ENCODE measurements around the gene ELMO1. TPM values are rescaled to one million over a fixed set of nuclear protein-coding genes. Genes with fewer than 3 reads are reported as not detected.
A peak's percentile ranks its signal among the peaks of the same experiment; 100 is the strongest.

Gene ELMO1
- total and polyA plus RNA-seq, 10 of the 15 experiments (the other 5 are each of a cell fraction or from before 2014, with no cell fraction given), result 22.6 to 85.9 (median 56.6) TPM

DNA sequence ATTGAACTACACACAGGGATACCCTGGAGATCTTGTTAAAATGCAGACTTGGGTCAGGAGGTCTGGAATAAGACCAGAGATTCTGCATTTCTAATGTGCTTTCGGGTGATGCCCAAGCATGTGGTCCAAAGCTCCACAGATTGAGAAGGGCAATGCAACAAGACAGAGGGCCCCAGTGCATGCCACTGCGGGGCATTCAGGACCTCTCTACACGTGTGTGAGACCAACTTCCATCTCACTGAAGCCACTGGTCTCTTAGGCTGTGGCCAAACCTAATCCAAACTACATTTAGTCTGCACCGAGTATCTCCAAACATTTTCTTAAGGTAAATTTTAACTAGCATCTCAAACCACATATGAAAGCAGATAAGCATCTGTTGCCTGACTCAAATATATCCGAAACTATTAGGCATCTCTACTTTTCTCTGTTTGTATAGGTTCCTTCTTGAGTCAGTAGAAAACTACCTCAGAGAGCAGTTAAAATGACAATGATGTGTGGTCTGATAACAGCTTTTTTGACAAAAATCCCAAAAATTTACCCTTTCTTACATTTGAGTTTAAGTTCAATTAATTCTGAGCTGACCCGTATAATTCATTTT is 107.5 kb downstream of the ELMO1 start (continued):
- no peak for TF ChIP-seq NR2C2 (IDR thresholded peaks at IDR 0.05; ENCODE audit: borderline replicate concordance, control insufficient read depth, insufficient read length, low read depth)
- peak; percentile 83 for TF ChIP-seq DPF2 (IDR thresholded peaks at IDR 0.05)
- TF ChIP-seq BHLHE40 (IDR thresholded peaks at IDR 0.05; ENCODE audit: borderline replicate concordance in 1 of 2, low read depth in 2 of 2, low read length in 1 of 2), result 0 out of 4 replicates have a peak, but pooled peaks have one; percentile 10 to 43
- TF ChIP-seq, protein P1, sequence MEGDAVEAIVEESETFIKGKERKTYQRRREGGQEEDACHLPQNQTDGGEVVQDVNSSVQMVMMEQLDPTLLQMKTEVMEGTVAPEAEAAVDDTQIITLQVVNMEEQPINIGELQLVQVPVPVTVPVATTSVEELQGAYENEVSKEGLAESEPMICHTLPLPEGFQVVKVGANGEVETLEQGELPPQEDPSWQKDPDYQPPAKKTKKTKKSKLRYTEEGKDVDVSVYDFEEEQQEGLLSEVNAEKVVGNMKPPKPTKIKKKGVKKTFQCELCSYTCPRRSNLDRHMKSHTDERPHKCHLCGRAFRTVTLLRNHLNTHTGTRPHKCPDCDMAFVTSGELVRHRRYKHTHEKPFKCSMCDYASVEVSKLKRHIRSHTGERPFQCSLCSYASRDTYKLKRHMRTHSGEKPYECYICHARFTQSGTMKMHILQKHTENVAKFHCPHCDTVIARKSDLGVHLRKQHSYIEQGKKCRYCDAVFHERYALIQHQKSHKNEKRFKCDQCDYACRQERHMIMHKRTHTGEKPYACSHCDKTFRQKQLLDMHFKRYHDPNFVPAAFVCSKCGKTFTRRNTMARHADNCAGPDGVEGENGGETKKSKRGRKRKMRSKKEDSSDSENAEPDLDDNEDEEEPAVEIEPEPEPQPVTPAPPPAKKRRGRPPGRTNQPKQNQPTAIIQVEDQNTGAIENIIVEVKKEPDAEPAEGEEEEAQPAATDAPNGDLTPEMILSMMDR (IDR thresholded peaks at IDR 0.05 in 2 of 3, conservative IDR thresholded peaks at IDR 0.05 in 1 of 3; ENCODE audit: control insufficient read depth in 2 of 3, extremely low read depth in 1 of 3, insufficient read depth in 1 of 3, low read depth in 3 of 3, low read length in 3 of 3), result no peak
- peak; percentile 63 to 85; a peak in 3 of 4 replicates for TF ChIP-seq EP300 (IDR thresholded peaks at IDR 0.05; ENCODE audit: borderline replicate concordance in 1 of 2, control insufficient read depth in 1 of 2, low read depth in 2 of 2, low read length in 2 of 2)
- 0 out of 2 replicates have a peak, but pooled peaks have one; percentile 8 for TF ChIP-seq CREB1 (IDR thresholded peaks at IDR 0.05; ENCODE audit: low read depth)
- TF ChIP-seq HCFC1 (IDR thresholded peaks at IDR 0.05; ENCODE audit: low read length), result no peak
- TF ChIP-seq, protein P2, sequence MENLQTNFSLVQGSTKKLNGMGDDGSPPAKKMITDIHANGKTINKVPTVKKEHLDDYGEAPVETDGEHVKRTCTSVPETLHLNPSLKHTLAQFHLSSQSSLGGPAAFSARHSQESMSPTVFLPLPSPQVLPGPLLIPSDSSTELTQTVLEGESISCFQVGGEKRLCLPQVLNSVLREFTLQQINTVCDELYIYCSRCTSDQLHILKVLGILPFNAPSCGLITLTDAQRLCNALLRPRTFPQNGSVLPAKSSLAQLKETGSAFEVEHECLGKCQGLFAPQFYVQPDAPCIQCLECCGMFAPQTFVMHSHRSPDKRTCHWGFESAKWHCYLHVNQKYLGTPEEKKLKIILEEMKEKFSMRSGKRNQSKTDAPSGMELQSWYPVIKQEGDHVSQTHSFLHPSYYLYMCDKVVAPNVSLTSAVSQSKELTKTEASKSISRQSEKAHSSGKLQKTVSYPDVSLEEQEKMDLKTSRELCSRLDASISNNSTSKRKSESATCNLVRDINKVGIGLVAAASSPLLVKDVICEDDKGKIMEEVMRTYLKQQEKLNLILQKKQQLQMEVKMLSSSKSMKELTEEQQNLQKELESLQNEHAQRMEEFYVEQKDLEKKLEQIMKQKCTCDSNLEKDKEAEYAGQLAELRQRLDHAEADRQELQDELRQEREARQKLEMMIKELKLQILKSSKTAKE (IDR thresholded peaks at IDR 0.05; ENCODE audit: low read depth, poor library complexity, severe bottlenecking), result peak; percentile 65
- peak; percentile 26; the same call in 1 of the 2 replicates for TF ChIP-seq ATF7 (IDR thresholded peaks at IDR 0.05; ENCODE audit: low read depth)
- peak; percentile 73; the same call in 1 of the 2 replicates for TF ChIP-seq BCL11A (IDR thresholded peaks at IDR 0.05; ENCODE audit: low read depth, low read length)
- TF ChIP-seq, protein P3, sequence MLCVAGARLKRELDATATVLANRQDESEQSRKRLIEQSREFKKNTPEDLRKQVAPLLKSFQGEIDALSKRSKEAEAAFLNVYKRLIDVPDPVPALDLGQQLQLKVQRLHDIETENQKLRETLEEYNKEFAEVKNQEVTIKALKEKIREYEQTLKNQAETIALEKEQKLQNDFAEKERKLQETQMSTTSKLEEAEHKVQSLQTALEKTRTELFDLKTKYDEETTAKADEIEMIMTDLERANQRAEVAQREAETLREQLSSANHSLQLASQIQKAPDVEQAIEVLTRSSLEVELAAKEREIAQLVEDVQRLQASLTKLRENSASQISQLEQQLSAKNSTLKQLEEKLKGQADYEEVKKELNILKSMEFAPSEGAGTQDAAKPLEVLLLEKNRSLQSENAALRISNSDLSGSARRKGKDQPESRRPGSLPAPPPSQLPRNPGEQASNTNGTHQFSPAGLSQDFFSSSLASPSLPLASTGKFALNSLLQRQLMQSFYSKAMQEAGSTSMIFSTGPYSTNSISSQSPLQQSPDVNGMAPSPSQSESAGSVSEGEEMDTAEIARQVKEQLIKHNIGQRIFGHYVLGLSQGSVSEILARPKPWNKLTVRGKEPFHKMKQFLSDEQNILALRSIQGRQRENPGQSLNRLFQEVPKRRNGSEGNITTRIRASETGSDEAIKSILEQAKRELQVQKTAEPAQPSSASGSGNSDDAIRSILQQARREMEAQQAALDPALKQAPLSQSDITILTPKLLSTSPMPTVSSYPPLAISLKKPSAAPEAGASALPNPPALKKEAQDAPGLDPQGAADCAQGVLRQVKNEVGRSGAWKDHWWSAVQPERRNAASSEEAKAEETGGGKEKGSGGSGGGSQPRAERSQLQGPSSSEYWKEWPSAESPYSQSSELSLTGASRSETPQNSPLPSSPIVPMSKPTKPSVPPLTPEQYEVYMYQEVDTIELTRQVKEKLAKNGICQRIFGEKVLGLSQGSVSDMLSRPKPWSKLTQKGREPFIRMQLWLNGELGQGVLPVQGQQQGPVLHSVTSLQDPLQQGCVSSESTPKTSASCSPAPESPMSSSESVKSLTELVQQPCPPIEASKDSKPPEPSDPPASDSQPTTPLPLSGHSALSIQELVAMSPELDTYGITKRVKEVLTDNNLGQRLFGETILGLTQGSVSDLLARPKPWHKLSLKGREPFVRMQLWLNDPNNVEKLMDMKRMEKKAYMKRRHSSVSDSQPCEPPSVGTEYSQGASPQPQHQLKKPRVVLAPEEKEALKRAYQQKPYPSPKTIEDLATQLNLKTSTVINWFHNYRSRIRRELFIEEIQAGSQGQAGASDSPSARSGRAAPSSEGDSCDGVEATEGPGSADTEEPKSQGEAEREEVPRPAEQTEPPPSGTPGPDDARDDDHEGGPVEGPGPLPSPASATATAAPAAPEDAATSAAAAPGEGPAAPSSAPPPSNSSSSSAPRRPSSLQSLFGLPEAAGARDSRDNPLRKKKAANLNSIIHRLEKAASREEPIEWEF (IDR thresholded peaks at IDR 0.05; ENCODE audit: insufficient replicate concordance, low read depth, low read length), result peak; percentile 35
- TF ChIP-seq JUND (IDR thresholded peaks at IDR 0.05; ENCODE audit: low read depth, low read length), result peak; percentile 18; the same call in 1 of the 2 replicates
- peak; percentile 92 for TF ChIP-seq ZNF217 (IDR thresholded peaks at IDR 0.05)
- TF ChIP-seq FOXM1 (IDR thresholded peaks at IDR 0.05; ENCODE audit: low read depth, low read length), result peak; percentile 84; the same call in 1 of the 2 replicates
- TF ChIP-seq MTA2 (IDR thresholded peaks at IDR 0.05; ENCODE audit: low read depth), result peak; percentile 86

Data from GM12878 (cell line).